ENCODE results near the gene AHNAK.
"Not testable (repeated sequence)": the region's sequence is repeated elsewhere in the genome, so short reads cannot be mapped to it uniquely, and the experiment has no call there.

AHNAK gene

DNA sequence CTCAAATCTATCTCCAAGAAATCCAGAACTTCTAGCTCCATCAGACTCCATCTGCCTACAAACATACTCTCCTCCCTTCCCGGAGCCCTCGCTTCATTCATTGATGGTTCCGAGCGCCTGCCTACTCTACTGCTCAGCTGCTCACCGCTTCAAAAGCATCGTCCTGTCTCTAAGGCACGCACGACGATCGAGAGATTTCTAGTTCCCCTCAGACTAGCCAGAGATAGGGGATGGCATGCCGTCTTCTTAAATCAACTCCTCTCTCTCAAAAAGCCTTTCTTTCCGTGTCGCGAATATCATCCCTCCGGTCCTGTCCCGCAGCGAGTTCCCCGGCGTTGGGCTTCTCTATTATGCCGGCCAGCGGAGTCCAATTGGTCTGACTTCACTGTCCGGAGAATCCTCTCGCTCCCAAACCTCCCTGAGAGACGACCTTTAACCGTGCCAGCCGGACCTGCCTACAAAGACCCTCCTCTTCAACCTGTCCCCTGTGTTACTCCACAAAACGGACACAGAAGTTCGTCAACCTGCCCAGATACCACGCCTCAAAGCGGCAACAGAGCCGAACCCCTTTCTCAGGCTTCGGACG lies 26.5 kb upstream of the AHNAK start:
- DNase-seq (ENCODE audit: low read depth), result no peak

DNA sequence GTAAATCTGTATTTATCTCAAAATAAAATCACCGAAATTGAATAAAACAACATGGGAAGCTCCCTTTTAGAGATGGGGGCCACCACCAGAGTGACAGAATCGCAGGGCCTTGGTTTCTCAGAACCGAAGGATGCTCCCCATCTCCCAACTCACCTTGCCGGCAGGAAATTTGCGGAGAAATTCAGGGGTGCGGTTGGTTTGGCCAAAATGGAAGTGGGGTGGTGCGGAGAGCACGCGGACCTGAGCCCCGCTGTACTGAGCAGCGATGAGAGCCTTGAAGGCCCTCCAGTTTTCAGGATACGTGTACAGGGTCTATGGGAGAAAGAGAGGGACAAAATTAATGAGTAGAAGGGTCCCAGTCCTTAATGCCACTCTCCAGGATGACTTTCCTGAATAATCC lies 25.8 kb upstream of the AHNAK start:
- no peak for DNase-seq (ENCODE audit: low read depth)

DNA sequence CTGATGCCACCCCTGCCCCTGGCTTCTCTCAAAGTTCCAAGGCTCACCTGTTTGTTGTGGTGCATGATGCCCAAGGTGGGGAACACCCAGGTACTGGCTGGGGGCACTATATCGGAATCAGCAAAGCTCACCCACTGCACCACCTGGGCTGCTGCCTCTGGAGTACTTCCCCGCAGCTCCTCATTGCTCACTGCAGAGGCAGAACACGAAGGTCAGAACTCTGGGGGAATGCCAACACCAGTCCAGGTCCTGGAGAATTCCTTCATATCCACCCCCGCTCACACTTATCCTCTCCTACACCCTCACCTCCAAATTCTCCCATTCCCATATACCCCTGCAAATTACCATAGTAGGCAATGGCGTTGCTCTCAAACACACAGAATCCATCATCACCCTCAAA lies 24.9 kb upstream of the AHNAK start:
- not testable (repeated sequence) for DNase-seq (ENCODE audit: low read depth)

DNA sequence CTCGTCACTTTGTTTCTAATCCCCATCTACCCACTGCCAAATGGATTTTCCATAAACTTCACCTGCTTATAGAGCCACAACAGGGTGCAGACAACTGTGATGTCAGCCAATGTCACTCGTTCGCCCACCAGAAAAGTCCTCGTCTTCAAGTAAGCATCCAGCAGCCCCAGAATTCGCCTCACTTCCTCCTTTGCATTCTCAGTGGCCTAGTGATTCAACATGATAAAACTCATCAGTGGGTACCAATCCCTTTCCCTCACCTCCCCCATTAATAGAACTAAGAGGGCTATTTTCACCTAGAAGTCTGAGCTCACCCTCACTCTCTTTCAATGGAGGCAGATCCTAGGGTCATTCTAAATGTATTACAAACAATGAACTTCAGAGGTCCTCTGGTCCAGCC lies 24.3 kb upstream of the AHNAK start:
- DNase-seq (ENCODE audit: low read depth), result not testable (repeated sequence)

DNA sequence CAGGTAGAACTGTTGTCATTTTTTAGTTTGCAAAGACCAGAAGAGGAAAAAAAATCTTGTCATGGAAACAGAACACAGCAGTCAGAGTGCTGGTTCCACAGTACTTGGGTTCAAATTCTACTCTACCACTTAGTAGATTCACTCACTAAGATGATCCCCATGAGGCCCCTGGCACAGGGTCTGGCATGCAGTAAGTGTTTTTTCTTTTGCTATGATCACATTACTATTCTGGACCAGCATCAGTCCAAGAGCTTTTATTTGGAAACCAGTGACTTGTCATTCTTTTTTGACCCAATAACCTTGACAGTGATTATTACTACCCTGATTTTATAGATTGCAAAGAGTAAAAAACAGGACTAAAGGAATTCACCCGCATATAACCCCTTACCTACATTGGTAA lies 23.0 kb upstream of the AHNAK start:
- no peak for DNase-seq (ENCODE audit: low read depth)

DNA sequence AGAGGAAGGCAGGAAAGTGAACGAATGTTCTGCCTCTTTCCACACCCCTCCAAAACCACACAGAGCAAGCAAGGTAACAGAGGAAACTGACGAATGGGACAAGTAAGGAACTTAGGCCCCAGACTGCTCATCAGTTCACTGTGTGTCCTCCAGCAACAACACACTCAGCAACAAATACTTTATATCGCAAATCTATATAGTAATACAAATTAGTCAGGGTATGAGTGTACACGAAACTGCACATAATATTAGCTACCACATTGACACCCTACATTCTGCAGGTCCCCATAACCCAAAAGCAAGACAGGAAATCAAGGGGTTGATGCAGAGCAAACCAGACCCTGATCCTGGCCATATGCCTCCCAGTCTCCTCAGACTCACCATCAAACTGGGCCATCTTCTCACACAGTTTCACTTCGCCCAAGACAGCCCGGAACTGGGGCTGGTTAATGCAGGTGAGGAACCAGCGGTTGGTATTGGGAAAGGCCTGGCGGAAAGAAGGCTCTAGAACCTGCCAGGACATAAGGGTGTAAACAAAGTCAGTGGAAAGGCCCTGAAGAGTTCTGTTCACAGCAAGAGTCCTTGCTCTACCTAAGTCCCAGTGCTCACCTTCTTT lies 20.5 kb upstream of the AHNAK start:
- DNase-seq (ENCODE audit: low read depth), result no peak

DNA sequence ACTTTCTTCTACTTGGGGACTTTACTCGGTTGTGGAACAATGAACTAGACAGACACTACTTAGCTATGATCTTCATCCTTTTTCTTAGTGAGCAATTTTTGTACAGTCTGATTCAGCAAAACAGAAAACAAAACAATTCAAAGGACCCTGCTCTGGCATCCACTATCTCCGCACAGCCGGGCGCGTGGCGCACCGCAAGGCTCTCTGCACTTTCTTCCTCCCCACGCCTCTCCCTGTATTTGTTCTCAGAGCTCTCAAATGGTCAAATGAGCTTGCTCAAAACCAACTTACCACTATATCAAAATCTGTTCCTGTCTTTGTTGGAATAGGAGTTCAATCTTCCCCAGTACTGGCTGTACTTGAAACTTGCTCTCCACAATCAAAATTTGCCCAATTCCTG lies 19.6 kb upstream of the AHNAK start:
- DNase-seq (ENCODE audit: low read depth), result no peak

DNA sequence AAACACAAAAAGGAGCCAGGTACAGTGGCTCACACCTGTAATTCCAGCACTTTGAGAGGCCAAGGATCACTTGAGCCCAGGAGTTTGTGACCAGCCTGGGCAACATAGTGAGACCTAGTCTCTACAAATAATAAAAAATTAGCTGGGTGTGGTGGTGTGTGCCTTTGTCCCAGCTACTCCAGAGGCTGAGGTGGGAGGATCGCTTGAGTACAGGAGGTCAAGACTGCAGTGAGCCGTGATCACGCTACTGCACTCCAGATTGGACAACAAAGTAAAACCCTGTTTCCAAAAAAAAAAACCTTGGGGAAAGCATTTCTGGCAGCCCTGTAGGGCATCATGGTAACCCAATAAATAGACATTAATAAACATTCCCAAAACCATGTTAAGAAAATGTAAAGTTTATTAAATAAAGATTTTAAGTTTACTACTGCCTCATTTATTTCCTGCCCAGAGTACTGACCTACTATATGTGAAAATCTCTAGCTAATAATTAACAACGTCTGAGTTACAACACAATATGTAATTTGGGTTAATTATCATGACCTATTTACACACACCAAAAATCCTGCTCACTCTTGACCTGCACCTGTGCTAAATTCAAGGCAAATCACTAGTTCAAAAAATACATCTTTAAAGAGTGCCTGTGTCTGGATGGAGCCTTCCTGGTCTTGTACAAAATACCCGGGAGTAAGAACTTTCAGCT lies 18.6 kb upstream of the AHNAK start:
- no peak for DNase-seq (ENCODE audit: low read depth)

DNA sequence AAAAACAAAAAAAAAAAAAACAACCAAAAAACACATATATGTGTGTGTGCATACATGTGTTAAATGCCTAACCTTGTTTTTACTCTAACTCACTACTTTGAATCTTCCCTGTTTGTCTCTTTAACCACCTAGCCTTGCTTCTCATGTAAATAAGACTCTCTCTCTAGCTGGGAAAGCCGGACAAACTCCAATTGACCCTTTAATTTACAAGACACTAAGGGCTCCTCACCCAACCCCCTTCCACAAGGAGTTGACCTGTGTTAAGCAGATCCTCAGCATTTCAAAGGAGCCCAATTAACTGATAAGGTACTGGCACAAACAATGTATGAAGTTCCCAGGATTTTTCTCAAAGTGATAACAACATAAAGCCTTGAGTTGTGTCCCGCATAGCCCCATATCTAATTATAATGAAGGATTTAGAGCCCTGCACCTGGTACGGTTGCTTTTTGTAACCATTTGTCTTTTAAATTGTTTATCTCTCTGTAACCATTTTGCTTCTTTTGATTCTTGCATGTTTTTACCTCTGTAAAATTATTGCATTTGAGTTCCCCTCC lies 15.1 kb upstream of the AHNAK start:
- not testable (repeated sequence) for DNase-seq (ENCODE audit: low read depth)

DNA sequence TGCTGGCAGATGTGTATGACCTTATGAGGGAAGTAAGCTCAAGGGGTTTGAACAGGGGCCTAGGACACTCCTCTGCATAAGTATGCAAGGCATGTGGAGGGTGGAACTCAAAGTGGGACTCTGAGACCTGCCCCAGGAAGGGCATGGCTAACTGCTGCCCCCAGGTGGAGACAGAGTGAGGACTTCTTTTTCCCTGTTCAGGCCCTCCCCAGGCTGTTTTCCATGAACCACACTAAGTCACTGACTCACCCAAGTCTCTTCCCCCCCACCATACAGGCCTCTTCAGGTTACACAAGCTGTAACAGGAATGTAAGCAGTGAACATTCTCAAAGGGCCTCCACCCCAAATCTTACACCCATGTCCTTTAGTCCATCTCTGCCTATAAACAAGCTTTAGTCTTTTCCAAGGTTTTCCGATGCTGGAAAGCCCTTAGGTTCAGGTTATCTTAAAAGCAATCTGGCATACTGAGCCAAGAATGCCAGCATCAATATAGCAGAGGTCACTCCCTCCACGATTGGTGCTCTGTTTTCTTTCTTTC lies 14.0 kb upstream of the AHNAK start:
- DNase-seq (ENCODE audit: low read depth), result peak; percentile 97

DNA sequence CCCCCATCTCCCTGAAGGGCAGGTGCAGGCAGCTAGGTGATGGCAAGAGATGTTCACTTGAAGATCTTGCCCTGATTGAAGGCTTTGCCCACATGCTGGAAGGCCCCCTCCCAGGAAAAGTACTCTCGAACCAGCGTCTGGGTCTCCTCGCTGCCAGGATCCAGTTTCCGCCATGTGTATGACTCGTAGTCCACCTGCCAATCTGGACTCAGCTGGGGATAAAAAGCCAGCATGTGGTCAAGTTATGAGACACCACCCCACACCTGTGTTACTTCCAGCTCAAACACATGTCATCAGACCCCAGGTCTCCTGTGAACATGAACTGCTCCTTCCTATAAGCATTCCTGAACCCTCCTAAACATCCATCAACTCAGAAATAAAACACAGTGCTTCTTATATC lies 13.0 kb upstream of the AHNAK start:
- not testable (repeated sequence) for DNase-seq (ENCODE audit: low read depth)

DNA sequence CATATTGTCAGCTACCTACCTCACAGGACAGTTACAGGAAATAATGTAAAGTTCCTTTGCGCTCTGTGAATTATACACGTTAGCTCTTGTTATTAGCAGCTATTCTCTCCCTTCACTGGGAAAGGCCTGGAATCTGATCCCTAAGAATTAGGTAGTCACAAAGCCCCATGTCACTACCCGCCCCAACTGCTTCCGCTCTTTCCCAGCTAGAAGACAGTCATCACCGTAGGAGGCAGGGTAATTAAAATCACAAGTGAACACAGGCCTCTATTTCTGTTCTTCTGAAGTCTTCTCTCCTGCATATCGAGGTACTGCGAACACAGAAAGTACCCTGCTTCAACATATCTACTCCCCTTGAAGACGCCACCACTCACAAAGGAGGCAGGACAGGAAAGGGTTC lies 12.6 kb upstream of the AHNAK start:
- DNase-seq (ENCODE audit: low read depth), result no peak

DNA sequence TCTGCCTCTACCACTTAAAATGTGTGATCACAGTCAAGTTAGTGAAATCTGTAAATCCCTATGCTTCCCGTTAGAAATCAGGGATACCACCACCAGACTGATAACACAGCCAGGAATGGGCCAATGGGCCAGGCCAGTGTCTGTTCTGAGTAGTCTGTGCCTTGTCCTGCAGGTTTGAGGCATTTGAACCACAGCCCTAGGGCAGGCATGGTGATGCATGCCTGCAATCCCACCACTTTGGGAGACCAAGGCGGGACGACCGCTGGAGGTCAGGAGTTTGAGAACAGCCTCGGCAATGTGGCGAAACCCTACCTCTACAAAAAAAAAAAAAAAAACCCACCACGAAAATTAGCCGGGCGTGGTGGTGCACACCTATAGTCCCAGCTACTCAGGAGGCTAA lies 12.1 kb upstream of the AHNAK start:
- no peak for DNase-seq (ENCODE audit: low read depth)

DNA sequence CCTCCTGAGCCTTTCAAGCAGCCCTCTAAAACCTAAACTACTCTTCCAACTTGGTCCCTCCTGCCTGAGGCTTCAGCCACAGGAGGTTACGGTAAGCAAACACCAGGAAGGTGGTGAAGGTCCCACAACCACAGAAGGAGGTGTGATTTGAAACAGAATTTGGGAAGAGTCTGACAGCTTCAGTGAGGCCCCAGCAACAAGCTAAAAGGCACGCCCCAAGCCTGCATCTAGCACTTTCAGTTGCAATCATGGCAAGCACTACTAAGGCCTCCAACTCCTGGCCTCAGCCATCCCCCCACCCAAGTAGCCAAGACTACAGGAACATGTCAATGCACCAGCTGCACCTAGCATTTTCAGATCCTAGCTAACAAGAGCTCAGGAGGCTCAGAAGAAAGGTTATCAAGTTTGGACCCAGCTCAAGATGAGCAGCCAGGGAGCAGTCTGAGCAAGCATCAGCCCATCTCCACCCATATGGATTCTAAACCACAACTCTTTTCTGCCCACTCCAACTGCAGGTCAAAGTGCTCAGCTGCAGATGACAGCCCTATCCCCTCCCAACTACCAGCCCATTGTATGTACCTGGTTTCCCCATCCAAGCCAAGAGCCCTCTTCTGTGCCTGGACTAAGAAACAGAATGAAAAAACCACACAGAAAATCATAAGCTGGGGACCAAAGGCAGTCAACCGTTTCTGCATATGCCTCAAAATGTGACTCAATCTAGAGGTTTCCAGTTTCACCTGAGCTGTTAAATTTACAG lies 10.4 kb upstream of the AHNAK start:
- DNase-seq (ENCODE audit: low read depth), result no peak

DNA sequence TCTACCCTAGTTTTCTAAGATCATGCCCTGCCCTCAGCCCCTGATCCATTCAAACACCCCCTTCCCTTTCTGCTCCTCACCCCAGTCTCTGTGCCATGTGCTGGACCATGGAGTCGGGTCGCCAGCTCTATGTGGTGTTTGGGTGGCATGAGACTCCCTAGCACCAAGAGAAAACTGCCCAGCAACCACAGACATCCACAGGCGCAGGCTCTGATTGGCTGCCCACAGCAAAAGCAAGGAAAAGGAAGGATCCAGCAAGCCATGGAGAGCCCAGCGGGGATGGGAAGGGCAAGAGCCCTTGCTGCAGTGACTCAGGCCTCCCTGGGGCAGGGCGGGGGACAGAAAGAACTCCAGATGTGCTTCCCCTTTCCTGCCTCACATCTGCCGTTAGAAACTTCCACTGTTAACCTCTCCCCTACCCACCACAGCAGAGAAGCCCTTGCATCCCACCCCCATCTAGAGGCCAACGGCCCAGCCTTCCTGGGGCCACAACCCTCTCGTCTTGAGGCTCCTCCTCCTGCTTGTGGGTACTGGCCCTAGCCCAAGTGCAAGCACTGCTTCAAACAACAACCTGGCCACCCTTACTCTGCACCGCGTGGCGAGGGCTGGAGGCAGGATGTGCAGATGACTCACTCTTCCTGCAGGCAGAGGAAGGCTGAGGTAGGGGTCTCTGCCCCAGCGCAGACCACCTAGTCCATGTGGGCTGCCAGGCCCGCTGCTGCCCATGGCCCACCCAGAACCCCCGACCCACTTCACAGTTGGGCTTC lies 9.7 kb upstream of the AHNAK start:
- DNase-seq (ENCODE audit: low read depth), result peak; percentile 92

DNA sequence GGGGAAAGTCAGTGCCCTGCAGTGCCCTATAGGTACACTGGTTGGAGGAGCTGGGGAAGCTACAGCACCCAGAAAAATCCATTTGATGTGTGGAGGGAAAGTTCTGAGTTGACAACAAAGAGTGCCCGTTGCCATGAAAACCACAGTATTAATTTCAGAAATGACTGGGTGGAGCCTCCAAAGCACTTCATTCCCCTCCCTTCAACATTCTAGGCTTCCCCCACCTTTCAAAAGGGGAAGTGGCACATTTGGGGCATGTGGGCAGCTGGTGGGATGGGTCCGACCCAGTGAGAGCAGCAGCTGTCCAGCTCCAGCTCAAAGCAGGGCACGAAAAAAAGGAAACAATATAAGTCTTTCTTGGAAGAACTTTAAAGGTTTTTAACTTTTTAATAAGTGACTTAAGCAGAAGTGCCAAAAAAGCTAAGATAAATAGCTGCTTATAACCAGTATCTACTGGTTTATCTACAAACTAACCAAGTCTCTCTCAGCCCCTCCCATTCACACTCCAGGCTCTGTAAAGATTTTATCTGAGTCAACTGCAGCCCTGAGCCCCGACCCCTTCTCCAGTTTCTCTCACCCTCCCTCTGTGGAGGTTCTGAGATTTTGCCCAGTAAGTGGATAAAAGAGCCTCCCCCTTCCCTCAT lies 9.0 kb upstream of the AHNAK start:
- no peak for DNase-seq (ENCODE audit: low read depth)

DNA sequence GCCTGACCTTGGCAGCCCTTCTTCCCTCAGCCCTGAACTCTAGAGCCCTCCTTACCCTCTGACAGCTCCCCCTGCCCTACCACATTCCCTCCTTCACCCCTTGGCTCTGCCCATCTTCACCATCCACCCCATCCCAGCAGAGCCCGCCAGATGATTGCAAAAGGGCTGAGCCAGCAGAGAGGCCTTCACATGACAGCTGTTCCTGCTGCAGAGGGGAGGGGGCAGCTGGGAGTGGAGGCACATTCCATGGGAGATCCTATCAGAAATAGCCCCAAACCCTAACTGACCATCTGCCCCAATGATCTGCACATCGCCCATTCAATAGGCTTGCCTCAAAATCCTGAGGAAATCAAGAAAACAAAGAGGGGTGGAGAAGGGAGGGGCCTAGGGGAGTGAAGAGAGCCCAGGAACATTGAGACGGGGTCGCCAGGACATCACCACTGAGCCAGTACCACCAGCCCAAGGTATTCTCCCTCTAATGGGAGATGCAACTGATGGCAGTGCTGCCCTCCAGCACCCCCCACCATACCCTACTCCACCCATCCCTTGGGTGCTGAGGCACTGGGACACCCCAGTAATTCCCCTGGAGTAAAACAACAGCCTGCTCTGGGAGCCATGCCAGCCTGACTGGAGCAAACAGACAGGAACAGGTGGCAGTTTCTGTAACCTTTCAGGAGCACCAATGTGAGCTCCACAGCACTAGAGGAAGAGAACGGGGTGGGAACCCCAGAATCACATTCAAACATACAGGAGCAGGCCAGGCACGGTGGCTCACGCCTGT lies 8.0 kb upstream of the AHNAK start:
- no peak for DNase-seq (ENCODE audit: low read depth)

DNA sequence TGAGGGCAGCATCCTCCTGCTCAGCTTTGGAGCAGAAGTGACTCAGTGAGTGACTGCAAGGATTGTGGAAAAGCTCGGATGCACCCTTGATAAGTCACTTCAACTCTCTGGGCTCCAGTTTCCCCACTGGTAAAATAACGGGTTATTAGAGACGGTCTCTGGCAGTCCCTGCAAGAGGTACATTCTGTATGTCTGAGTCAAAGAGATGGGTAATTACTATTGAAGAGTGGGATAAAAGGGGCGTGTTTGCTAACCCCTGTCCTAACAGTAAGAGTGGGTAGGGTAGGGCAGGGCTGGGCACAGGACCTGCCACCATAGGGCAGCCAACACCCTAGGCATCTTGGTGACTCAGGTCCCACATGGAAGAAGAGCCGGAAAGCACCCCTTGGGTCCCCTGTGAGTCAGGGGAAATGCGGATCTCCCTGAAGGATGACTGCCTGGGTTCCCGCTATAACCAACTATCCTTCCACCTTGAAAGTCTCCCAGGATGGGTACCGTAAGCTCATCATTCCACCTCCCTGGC lies 7.3 kb upstream of the AHNAK start:
- DNase-seq (ENCODE audit: low read depth), result no peak

DNA sequence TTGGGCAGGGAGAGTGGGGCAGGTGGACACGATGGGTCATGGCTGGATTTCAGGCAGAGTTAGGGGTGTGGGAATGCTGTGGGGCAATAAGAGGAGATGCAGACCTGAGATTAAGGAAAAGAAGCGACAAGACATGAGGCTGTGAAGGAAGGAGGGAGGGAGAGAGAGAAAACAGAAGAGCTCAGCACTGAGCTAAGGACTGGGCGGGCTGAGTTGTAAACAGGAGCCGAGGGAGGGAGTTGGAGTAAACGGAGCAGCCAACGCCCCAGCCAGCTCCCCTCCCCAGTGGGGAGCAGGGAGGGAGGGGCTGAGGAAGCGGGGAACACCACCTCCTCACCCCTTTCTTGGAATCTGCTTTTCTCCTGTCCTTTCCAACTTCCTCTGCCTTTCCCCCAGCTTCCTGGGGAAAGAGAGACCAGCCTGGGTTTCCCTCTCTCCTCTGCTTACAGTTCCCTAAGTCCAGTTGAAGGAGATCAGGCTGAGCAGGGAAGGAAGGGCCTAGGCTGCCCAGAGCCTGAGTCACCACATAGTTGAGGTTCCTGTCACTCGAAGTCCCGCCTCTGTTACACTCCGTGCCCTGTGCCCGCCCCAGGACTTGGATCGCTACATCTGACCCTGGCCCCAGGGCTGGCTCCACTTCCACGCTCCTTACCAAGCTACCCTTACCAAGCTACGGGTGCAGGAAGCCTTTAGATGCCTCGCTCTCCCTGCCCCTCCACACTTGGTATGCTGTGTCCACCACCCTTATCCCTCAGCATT lies 6.7 kb upstream of the AHNAK start:
- DNase-seq (ENCODE audit: low read depth), result peak; percentile 90

Measured in GM04504 (cell line).